GM12878 (cell line): ENCODE data around the gene DNMT1. TPM values are rescaled to one million over a fixed set of nuclear protein-coding genes. Genes with fewer than 3 reads are reported as not detected.

Experiments used
- ASH2L ChIP-seq: fragments of 300-600, 200-600 bp; sonication (generic); IDR thresholded peaks from 2 replicates; pipeline ENCODE4 v1.6.1; 2017; ENCODE audit warnings: low read depth, mild to moderate bottlenecking, borderline replicate concordance
- ATF7 ChIP-seq: fragments of 450-650 bp; IDR thresholded peaks from 2 replicates; pipeline ENCODE4 v1.6.1; 2016; ENCODE audit warnings: low read depth, mild to moderate bottlenecking
- BCL11A ChIP-seq: IDR thresholded peaks from 2 replicates; pipeline ENCODE4 v1.6.1; 2011; ENCODE audit warnings: low read depth, low read length
- BCL3 ChIP-seq: IDR thresholded peaks from 2 replicates; pipeline ENCODE4 v1.6.1; 2011; ENCODE audit warnings: borderline replicate concordance, low read depth, mild to moderate bottlenecking, moderate library complexity, low read length; ENCODE audit not compliant: insufficient read depth, poor library complexity, severe bottlenecking
- BRCA1 ChIP-seq: IDR thresholded peaks from 2 replicates; pipeline ENCODE4 v1.6.1; 2011; ENCODE audit warnings: low read depth, low read length, improper control_type of control experiment
- CEBPB ChIP-seq, 2 experiments: fragments of 150-350 bp in 1 of 2; IDR thresholded peaks; 2 replicates each; pipeline ENCODE4 v1.6.1; 2012 to 2014; ENCODE audit warnings: low read depth in 2 of 2, low read length in 2 of 2, borderline replicate concordance in 1 of 2, inconsistent platforms in 1 of 2
- CREM ChIP-seq: IDR thresholded peaks from 2 replicates; pipeline ENCODE4 v1.6.1; 2014; ENCODE audit warnings: antibody characterized with exemption, low read depth
- EP300 ChIP-seq, 2 experiments: fragments of 150-350 bp in 1 of 2; IDR thresholded peaks; 2 replicates each; pipeline ENCODE4 v1.6.1; 2011 to 2012; ENCODE audit warnings: low read depth in 2 of 2, low read length in 2 of 2, borderline replicate concordance in 1 of 2, improper control_type of control experiment in 1 of 2, inconsistent platforms in 1 of 2; ENCODE audit not compliant: control insufficient read depth in 1 of 2
- ESRRA ChIP-seq: IDR thresholded peaks from 2 replicates; pipeline ENCODE4 v1.6.1; 2012; ENCODE audit warnings: mild to moderate bottlenecking, low read length, improper control_type of control experiment
- HDAC6 ChIP-seq: fragments of 200-600 bp; sonication (generic); IDR thresholded peaks from one replicate; pipeline ENCODE4 v1.8.0; 2017; ENCODE audit warnings: antibody characterized with exemption; ENCODE audit not compliant: unreplicated experiment
- IKZF2 ChIP-seq, 2 experiments: fragments of 450-650 bp; IDR thresholded peaks; 2 replicates each; pipeline ENCODE4 v1.6.1; 2017; ENCODE audit warnings: mild to moderate bottlenecking in 2 of 2, moderate library complexity in 2 of 2
- IRF3 ChIP-seq: fragments of 450-650 bp; IDR thresholded peaks from 2 replicates; pipeline ENCODE4 v1.6.1; 2014; ENCODE audit warnings: mild to moderate bottlenecking
- JUNB ChIP-seq: IDR thresholded peaks from 2 replicates; pipeline ENCODE4 v1.6.1; 2016; ENCODE audit warnings: antibody characterized with exemption, mild to moderate bottlenecking
- JUND ChIP-seq: IDR thresholded peaks from 2 replicates; pipeline ENCODE4 v1.6.1; 2012; ENCODE audit warnings: low read depth, mild to moderate bottlenecking, low read length, improper control_type of control experiment, moderate library complexity
- KAT2A ChIP-seq: conservative IDR thresholded peaks from 2 replicates; pipeline ENCODE4 v1.6.1; 2011; ENCODE audit warnings: low read depth, low read length; ENCODE audit not compliant: control insufficient read depth
- NRF1 ChIP-seq: conservative IDR thresholded peaks from 2 replicates; pipeline ENCODE4 v1.6.1; 2011; ENCODE audit warnings: mild to moderate bottlenecking, low read depth, low read length, improper control_type of control experiment
- POLR2AphosphoS5 ChIP-seq: IDR thresholded peaks from 2 replicates; pipeline ENCODE4 v1.6.1; 2011; ENCODE audit warnings: mild to moderate bottlenecking, low read length, inconsistent platforms
- POU2F2 ChIP-seq: IDR thresholded peaks from 3 replicates; pipeline ENCODE4 v1.6.1; 2011; ENCODE audit warnings: low read depth, mild to moderate bottlenecking, low read length, borderline replicate concordance
- SKIL ChIP-seq: fragments of 450-650 bp; IDR thresholded peaks from 2 replicates; pipeline ENCODE4 v1.6.1; 2017; ENCODE audit warnings: mild to moderate bottlenecking, low read depth, inconsistent platforms; ENCODE audit not compliant: poor library complexity, severe bottlenecking
- SMAD1 ChIP-seq: fragments of 450-650 bp; IDR thresholded peaks from 2 replicates; pipeline ENCODE4 v1.6.1; 2018; ENCODE audit warnings: mild to moderate bottlenecking, low read depth; ENCODE audit not compliant: partially characterized antibody
- SMARCA5 ChIP-seq: fragments of 450-650 bp; IDR thresholded peaks from 2 replicates; pipeline ENCODE4 v1.6.1; 2017; ENCODE audit warnings: mild to moderate bottlenecking
- SPI1 ChIP-seq: IDR thresholded peaks from 2 replicates; pipeline ENCODE4 v1.6.1; 2011; ENCODE audit warnings: low read depth, mild to moderate bottlenecking, low read length, moderate library complexity, borderline replicate concordance; ENCODE audit not compliant: insufficient read depth
- TCF12 ChIP-seq: IDR thresholded peaks from 2 replicates; pipeline ENCODE4 v1.6.1; 2011; ENCODE audit warnings: low read depth, mild to moderate bottlenecking, low read length
- polyA plus RNA-seq, 11 experiments: library from polyadenylated mRNA; depleted of rRNA in 4 of 11; unstranded in 6 of 11; stranded (reverse) in 5 of 11; fragments of >200 nt; fragmentation: Nextera tagmentation in 4 of 11; fragmentation: Illumina TruSeq in 1 of 11; extraction: Ambion mirVana in 4 of 11; extraction: Trizol in 1 of 11; gene quantifications; 1 replicate in 1 of 11; 2 replicates in 10 of 11; pipeline versions ENCODE4 v1.2.1 to v1.2.3, GENCODE V29; 2011 to 2016; ENCODE audit warnings: inconsistent platforms in 2 of 11, missing spikeins in 2 of 11, low read depth in 1 of 11
- total RNA-seq, 4 experiments: library from RNA; depleted of rRNA in 3 of 4; stranded (reverse); fragments of >200 nt in 3 of 4; fragmentation: Illumina TruSeq in 1 of 4; extraction: Trizol in 1 of 4; gene quantifications; 2 replicates each; pipeline versions ENCODE4 v1.2.1 to v1.2.3, GENCODE V29; 2013 to 2021
- TF ChIP-seq, protein P1 (sequence below): fragments of 450-650 bp; IDR thresholded peaks from 2 replicates; pipeline ENCODE4 v1.6.1; 2016; ENCODE audit warnings: mild to moderate bottlenecking

Gene DNMT1
- total and polyA plus RNA-seq, 10 of the 15 experiments (the other 5 are each of a cell fraction or from before 2014, with no cell fraction given): 70.0 to 290 (median 133) TPM

GRCh38 chr19:10105509-10106099 lies 89.1 kb downstream of the DNMT1 start (continued):
- peak; percentile 90 to 94 for TF ChIP-seq IKZF2 (IDR thresholded peaks at IDR 0.05)
- no peak for TF ChIP-seq HDAC6
- TF ChIP-seq JUND: peak; percentile 42; the same call in 1 of the 2 replicates
- 0 out of 2 replicates have a peak, but pooled peaks have one; percentile 40 for TF ChIP-seq BCL11A
- TF ChIP-seq NRF1: no peak
- TF ChIP-seq ATF7: peak; percentile 80
- TF ChIP-seq SPI1: 0 out of 2 replicates have a peak, but pooled peaks have one; percentile 14
- TF ChIP-seq POU2F2: peak; percentile 49; the same call in 1 of the 3 replicates
- peak in 1 of 2 experiments; percentile 73; a peak in 2 of 4 replicates for TF ChIP-seq EP300 (IDR thresholded peaks at IDR 0.05; ENCODE audit: borderline replicate concordance in 1 of 2, control insufficient read depth in 1 of 2, low read depth in 2 of 2, low read length in 2 of 2)
- no peak for TF ChIP-seq BRCA1
- peak; percentile 45 for TF ChIP-seq BCL3
- TF ChIP-seq CREM: peak; percentile 59
- peak; percentile 56; the same call in 1 of the 2 replicates for TF ChIP-seq TCF12
- TF ChIP-seq POLR2AphosphoS5: peak; percentile 81
- peak; percentile 21; the same call in 1 of the 2 replicates for TF ChIP-seq JUNB
- peak; percentile 89 for TF ChIP-seq SKIL
- TF ChIP-seq KAT2A: no peak
- peak; percentile 71 for TF ChIP-seq SMAD1
- no peak for TF ChIP-seq ESRRA
- no peak for TF ChIP-seq IRF3
- no peak for TF ChIP-seq CEBPB (IDR thresholded peaks at IDR 0.05; ENCODE audit: borderline replicate concordance in 1 of 2, low read depth in 2 of 2, low read length in 2 of 2)
- TF ChIP-seq, protein P1, sequence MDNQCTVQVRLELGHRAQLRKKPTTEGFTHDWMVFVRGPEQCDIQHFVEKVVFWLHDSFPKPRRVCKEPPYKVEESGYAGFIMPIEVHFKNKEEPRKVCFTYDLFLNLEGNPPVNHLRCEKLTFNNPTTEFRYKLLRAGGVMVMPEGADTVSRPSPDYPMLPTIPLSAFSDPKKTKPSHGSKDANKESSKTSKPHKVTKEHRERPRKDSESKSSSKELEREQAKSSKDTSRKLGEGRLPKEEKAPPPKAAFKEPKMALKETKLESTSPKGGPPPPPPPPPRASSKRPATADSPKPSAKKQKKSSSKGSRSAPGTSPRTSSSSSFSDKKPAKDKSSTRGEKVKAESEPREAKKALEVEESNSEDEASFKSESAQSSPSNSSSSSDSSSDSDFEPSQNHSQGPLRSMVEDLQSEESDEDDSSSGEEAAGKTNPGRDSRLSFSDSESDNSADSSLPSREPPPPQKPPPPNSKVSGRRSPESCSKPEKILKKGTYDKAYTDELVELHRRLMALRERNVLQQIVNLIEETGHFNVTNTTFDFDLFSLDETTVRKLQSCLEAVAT: peak; percentile 91
- TF ChIP-seq ASH2L: no peak
- peak; percentile 92 for TF ChIP-seq SMARCA5
